GM12878 (cell line): ENCODE measurements around the gene RCN2. TPM values are rescaled to one million over a fixed set of nuclear protein-coding genes. Genes with fewer than 3 reads are reported as not detected.

Experiments
- ATAC-seq: fragments of 200-7000 bp; cut with Tn5 transposase; 3 replicates; pipeline ENCODE4 v1.9.1; 2020; ENCODE audit warnings: mild to moderate bottlenecking, moderate library complexity
- BruUV-seq: library from RNA; stranded (reverse); fragments of 400-500 nt; replicated peaks from 2 replicates; lab custom pipeline; 2021; lab: Mats Ljungman, UMichigan
- CTCF ChIA-PET: fragments of 300-600 bp; sonication (Branson Sonifier 250); formaldehyde crosslinking; extraction: SDS; loops from one replicate; lab custom pipeline; 2021; ENCODE audit warnings: inconsistent platforms; lab: Yijun Ruan, JAX
- POLR2A ChIA-PET: fragments of 350-600 bp; formaldehyde crosslinking; extraction: SDS; loops from one replicate; lab custom pipeline; 2021; ENCODE audit warnings: inconsistent platforms; lab: Charles Lee
- RAD21 ChIA-PET: fragments of 300-600 bp; sonication (Branson Sonifier 250); formaldehyde crosslinking; loops from one replicate; lab custom pipeline; 2023; ENCODE audit warnings: antibody characterized with exemption; ENCODE audit not compliant: unreplicated experiment; lab: Charles Lee
- SMC1A ChIA-PET: fragments of 300-600 bp; sonication (Branson Sonifier 250); formaldehyde crosslinking; loops from one replicate; lab custom pipeline; 2023; ENCODE audit not compliant: unreplicated experiment, uncharacterized antibody; lab: Charles Lee
- DNase-seq: peaks from one replicate; pipeline ENCODE4 v3.0.0-alpha.2; 2011; ENCODE audit warnings: low read depth, low spot score
- FAIRE-seq: peaks from 3 replicates; lab custom pipeline; 2011; peaks lifted over from hg19 to GRCh38; lab: Jason Lieb, UNC
- H2AFZ ChIP-seq: 2 replicates; pipeline ENCODE4 v1.6.0; 2011; ENCODE audit warnings: low read depth, low read length, control low read depth; ENCODE audit not compliant: control insufficient read depth
- H3K27ac ChIP-seq: 2 replicates; pipeline ENCODE4 v1.5.1; 2011; ENCODE audit warnings: control low read depth; ENCODE audit not compliant: control insufficient read depth, insufficient read depth
- H3K27me3 ChIP-seq, 2 experiments: replicated peaks in 1 of 2; 2 replicates each; pipeline versions ENCODE4 v1.6.0 to v1.6.1; 2011; ENCODE audit warnings: low read length in 1 of 2; ENCODE audit not compliant: control insufficient read depth in 2 of 2, insufficient read depth in 2 of 2
- H3K36me3 ChIP-seq, 2 experiments: 2 replicates each; pipeline ENCODE4 v1.5.1; 2011; ENCODE audit warnings: low read length in 1 of 2; ENCODE audit not compliant: control insufficient read depth in 2 of 2, insufficient read depth in 2 of 2
- H3K4me1 ChIP-seq: 2 replicates; pipeline ENCODE4 v1.6.1; 2011; ENCODE audit warnings: mild to moderate bottlenecking, low read length, moderate library complexity, mixed read lengths; ENCODE audit not compliant: control insufficient read depth, insufficient read depth
- H3K4me2 ChIP-seq: 2 replicates; pipeline ENCODE4 v1.6.0; 2011; ENCODE audit warnings: control low read depth; ENCODE audit not compliant: control insufficient read depth, insufficient read depth
- H3K4me3 ChIP-seq: fragments of 200-600 bp; sonication (generic); 2 replicates; pipeline ENCODE4 v1.5.1; 2016
- H3K79me2 ChIP-seq: 2 replicates; pipeline ENCODE4 v1.6.0; 2011; ENCODE audit warnings: low read length; ENCODE audit not compliant: control insufficient read depth, insufficient read depth
- H3K9ac ChIP-seq: 2 replicates; pipeline ENCODE4 v1.8.0; 2011; ENCODE audit warnings: low read length, control low read depth, mixed read lengths; ENCODE audit not compliant: control insufficient read depth, insufficient read depth
- H3K9me3 ChIP-seq: replicated peaks from 3 replicates; pipeline ENCODE4 v1.5.1; 2011; ENCODE audit warnings: mild to moderate bottlenecking, low read length; ENCODE audit not compliant: control insufficient read depth, insufficient read depth
- H4K20me1 ChIP-seq: 2 replicates; pipeline ENCODE4 v1.6.0; 2011; ENCODE audit not compliant: control insufficient read depth, insufficient read depth
- IKZF1 ChIP-seq: fragments of 450-650 bp; conservative IDR thresholded peaks from 2 replicates; pipeline ENCODE4 v1.6.1; 2017; ENCODE audit warnings: antibody characterized with exemption, mild to moderate bottlenecking
- SIX5 ChIP-seq: IDR thresholded peaks from 2 replicates; pipeline ENCODE4 v1.6.1; 2011; ENCODE audit warnings: mild to moderate bottlenecking, low read depth, low read length, moderate library complexity; ENCODE audit not compliant: severe bottlenecking
- SRF ChIP-seq, 2 experiments: IDR thresholded peaks; 2 replicates each; pipeline ENCODE4 v1.6.1; 2011; ENCODE audit warnings: low read depth in 2 of 2, low read length in 2 of 2, mild to moderate bottlenecking in 1 of 2, moderate library complexity in 1 of 2
- WGBS: methylation state at CpG from one replicate; pipeline ENCODE4 v1.1.6; 2016; ENCODE audit warnings: low lambda C conversion rate; ENCODE audit not compliant: insufficient replicate concordance, insufficient coverage; ENCODE audit errors: missing lambda C conversion rate; 5-methylcytosine and 5-hydroxymethylcytosine counted together
- in situ Hi-C: fragments of 300-500 bp; cut with MboI; formaldehyde crosslinking; loops from 9 replicates; pipeline ENCODE4 v1.14.3; 2018; ENCODE audit warnings: mixed read lengths
- intact Hi-C: fragments of 100-400 bp; cut with micrococcal nuclease; formaldehyde crosslinking; loops from one replicate; pipeline ENCODE4 v1.14.2; 2022; ENCODE audit not compliant: unreplicated experiment
- polyA plus RNA-seq, 11 experiments: library from polyadenylated mRNA; depleted of rRNA in 4 of 11; unstranded in 6 of 11; stranded (reverse) in 5 of 11; fragments of >200 nt; fragmentation: Nextera tagmentation in 4 of 11; fragmentation: Illumina TruSeq in 1 of 11; extraction: Ambion mirVana in 4 of 11; extraction: Trizol in 1 of 11; gene quantifications; 1 replicate in 1 of 11; 2 replicates in 10 of 11; pipeline versions ENCODE4 v1.2.1 to v1.2.3, GENCODE V29; 2011 to 2016; ENCODE audit warnings: inconsistent platforms in 2 of 11, missing spikeins in 2 of 11, low read depth in 1 of 11
- total RNA-seq, 4 experiments: library from RNA; depleted of rRNA in 3 of 4; stranded (reverse); fragments of >200 nt in 3 of 4; fragmentation: Illumina TruSeq in 1 of 4; extraction: Trizol in 1 of 4; gene quantifications; 2 replicates each; pipeline versions ENCODE4 v1.2.1 to v1.2.3, GENCODE V29; 2013 to 2021
- TF ChIP-seq, protein P1 (sequence below): fragments of 450-650 bp; IDR thresholded peaks from 2 replicates; pipeline ENCODE4 v1.6.1; 2018; ENCODE audit warnings: borderline replicate concordance, mild to moderate bottlenecking; ENCODE audit not compliant: partially characterized antibody
- TF ChIP-seq, protein P2 (sequence below): IDR thresholded peaks from 2 replicates; pipeline ENCODE4 v1.6.1; 2011; ENCODE audit warnings: borderline replicate concordance, low read depth, mild to moderate bottlenecking, moderate library complexity, mixed read lengths, low read length; ENCODE audit not compliant: insufficient read depth; ENCODE audit errors: extremely low read length

RCN2 gene
- total and polyA plus RNA-seq, 10 of the 15 experiments (the other 5 are each of a cell fraction or from before 2014, with no cell fraction given), result 4.9 to 41.0 (median 12.9) TPM

DNA sequence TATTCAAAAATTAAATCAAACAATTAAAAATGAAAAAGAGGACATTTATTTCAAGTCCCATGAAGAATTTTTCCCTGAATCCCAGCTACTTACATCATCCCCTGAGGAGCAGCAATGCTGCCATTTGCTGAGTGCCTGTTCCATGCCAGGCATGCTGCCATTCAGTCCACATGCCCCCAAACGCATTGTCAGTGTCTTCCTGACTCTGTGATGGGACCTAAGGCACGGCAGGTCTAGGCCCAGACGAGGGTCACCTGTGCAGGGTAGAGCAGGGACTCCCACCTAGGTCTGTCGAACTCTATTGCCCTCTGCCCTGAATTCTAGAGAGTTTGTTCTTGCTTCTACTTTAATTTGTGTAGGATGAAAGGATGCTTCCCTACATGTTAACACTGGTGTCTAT is 70.4 kb downstream of the RCN2 start:
- no peak overlapping the region for H3K9ac ChIP-seq
- BruUV-seq, result no TSS peak
- peaks cover 38% of the 10 kb centered on the region for H3K4me1 ChIP-seq
- ChIA-PET CTCF (interaction anchor here (0.9 to 1.6 kb wide), 7 partner anchors 12 to 541 kb away, joined by 3 to 6 read pairs (median 3); no protein-coding TSS in a partner anchor), SMC1A (interaction anchor here (0.7 to 1.5 kb wide), 3 partner anchors 13 to 23 kb away, joined by 3 to 6 read pairs (median 3); no protein-coding TSS in a partner anchor), RAD21 (interaction anchor here (1.2 to 1.6 kb wide), 3 partner anchors 11 to 180 kb away, joined by 3 to 5 read pairs (median 4); no protein-coding TSS in a partner anchor), POLR2A (interaction anchor here (1.0 kb wide), 1 partner anchor 15 kb away, joined by 3 read pairs; no protein-coding TSS in a partner anchor)
- ATAC-seq (no peak), FAIRE-seq (no peak), DNase-seq (no peak)
- TF ChIP-seq, protein P1, sequence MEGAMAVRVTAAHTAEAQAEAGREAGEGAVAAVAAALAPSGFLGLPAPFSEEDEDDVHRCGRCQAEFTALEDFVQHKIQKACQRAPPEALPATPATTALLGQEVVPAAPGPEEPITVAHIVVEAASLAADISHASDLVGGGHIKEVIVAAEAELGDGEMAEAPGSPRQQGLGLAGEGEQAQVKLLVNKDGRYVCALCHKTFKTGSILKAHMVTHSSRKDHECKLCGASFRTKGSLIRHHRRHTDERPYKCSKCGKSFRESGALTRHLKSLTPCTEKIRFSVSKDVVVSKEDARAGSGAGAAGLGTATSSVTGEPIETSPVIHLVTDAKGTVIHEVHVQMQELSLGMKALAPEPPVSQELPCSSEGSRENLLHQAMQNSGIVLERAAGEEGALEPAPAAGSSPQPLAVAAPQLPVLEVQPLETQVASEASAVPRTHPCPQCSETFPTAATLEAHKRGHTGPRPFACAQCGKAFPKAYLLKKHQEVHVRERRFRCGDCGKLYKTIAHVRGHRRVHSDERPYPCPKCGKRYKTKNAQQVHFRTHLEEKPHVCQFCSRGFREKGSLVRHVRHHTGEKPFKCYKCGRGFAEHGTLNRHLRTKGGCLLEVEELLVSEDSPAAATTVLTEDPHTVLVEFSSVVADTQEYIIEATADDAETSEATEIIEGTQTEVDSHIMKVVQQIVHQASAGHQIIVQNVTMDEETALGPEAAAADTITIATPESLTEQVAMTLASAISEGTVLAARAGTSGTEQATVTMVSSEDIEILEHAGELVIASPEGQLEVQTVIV, result no peak
- TF ChIP-seq SIX5 (no peak), IKZF1 (no peak), SRF (IDR thresholded peaks at IDR 0.05; ENCODE audit: low read depth in 2 of 2, low read length in 2 of 2) (no peak)
- TF ChIP-seq, protein P2, sequence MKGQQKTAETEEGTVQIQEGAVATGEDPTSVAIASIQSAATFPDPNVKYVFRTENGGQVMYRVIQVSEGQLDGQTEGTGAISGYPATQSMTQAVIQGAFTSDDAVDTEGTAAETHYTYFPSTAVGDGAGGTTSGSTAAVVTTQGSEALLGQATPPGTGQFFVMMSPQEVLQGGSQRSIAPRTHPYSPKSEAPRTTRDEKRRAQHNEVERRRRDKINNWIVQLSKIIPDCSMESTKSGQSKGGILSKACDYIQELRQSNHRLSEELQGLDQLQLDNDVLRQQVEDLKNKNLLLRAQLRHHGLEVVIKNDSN, result no peak
- no peaks in the 10 kb centered on the region for H4K20me1 ChIP-seq
- no peak overlapping the region for H3K4me3 ChIP-seq
- no peak overlapping the region for H3K27ac ChIP-seq
- WGBS, result 66% methylated on average over 4 of the region's 4 CpGs
- no peak overlapping the region for H2AFZ ChIP-seq
- in situ Hi-C loops, result no loop called here
- no peak overlapping the region for H3K4me2 ChIP-seq
- intact Hi-C loops, result no loop called here
- H3K9me3 ChIP-seq, result no peaks in the 10 kb centered on the region
- H3K27me3 ChIP-seq, result no peaks in the 10 kb centered on the region
- H3K36me3 ChIP-seq, result no peaks in the 10 kb centered on the region
- H3K79me2 ChIP-seq, result 0 out of 2 replicates have a peak, but pooled peaks cover 2% of the 10 kb centered on the region
